DOHH2 (cell line): Measurements from ENCODE around the gene KCNC4.

Experiments used
- EZH2phosphoT487 ChIP-seq: fragments of 200-600 bp; sonication (generic); IDR thresholded peaks from 2 replicates; pipeline ENCODE4 v1.6.1; 2017; ENCODE audit warnings: borderline replicate concordance, mild to moderate bottlenecking, antibody characterized with exemption, low read length, moderate library complexity, mixed read lengths
- TF ChIP-seq, protein P1 (sequence below): fragments of 200-600 bp; sonication (generic); IDR thresholded peaks from one replicate; pipeline ENCODE4 v1.5.1; 2014; ENCODE audit warnings: antibody characterized with exemption, mild to moderate bottlenecking, low read depth, low read length; ENCODE audit not compliant: poor library complexity, severe bottlenecking

- TF ChIP-seq, protein P1, sequence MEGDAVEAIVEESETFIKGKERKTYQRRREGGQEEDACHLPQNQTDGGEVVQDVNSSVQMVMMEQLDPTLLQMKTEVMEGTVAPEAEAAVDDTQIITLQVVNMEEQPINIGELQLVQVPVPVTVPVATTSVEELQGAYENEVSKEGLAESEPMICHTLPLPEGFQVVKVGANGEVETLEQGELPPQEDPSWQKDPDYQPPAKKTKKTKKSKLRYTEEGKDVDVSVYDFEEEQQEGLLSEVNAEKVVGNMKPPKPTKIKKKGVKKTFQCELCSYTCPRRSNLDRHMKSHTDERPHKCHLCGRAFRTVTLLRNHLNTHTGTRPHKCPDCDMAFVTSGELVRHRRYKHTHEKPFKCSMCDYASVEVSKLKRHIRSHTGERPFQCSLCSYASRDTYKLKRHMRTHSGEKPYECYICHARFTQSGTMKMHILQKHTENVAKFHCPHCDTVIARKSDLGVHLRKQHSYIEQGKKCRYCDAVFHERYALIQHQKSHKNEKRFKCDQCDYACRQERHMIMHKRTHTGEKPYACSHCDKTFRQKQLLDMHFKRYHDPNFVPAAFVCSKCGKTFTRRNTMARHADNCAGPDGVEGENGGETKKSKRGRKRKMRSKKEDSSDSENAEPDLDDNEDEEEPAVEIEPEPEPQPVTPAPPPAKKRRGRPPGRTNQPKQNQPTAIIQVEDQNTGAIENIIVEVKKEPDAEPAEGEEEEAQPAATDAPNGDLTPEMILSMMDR, result no peak
- no peak for TF ChIP-seq EZH2phosphoT487
These were observed 1.5 kb downstream of the KCNC4 start for GRCh38 chr1:110211496-110212168.
